HG02642 (cell line): ENCODE data around the gene C3orf18.
A peak's percentile ranks its signal among the peaks of the same experiment; 100 is the strongest.

ENCODE experiments used
- ATAC-seq: cut with Tn5 transposase; IDR thresholded peaks from one replicate; pipeline ENCODE4 v1.9.1; 2021; ENCODE audit warnings: mild to moderate bottlenecking; ENCODE audit not compliant: unreplicated experiment, poor library complexity

C3orf18 gene

DNA sequence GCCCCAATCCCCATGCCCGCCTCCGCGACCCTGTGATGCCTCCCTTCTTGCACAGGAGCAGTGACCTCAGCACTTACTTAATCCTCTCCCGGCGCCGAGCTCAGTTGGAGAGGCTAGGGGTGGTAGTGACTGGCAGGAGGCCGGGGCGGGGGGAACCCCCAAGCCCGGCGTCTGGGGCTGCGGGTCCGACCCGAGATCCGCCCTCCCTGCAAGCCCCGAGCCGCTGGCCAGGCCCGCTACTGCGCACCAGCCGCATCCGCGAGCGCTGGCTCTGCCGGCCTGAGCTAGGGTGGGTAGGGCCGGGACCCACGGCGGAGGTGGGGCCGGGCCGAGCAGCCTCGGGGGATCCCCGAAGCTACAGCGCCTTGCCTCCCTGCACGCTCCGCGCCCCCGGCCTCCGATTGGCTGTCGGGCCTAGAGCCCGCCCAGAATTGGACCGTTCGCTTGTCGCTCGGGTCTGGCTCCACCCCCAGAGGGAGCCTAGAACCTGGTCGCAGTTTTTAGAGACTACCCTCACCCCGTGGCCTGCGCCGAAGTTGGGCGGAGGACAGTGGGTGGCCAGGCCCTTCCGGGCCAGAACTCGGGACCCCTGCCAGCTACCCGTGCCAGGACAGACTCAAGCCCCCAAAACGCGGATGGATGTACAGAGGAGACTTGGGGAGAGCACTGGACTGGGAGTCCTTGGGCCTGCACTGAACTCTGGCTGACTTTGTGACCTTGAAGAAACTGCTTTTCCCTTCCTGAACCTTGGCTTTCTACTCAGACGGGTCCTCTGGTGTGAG, at the start of gene C3orf18:
C3orf18 (minus strand) TSS at position 362 of the 782 bp plus-strand sequence. CDS start 2,048 bp downstream, outside the sequence.
- peak; percentile 81 for ATAC-seq

DNA sequence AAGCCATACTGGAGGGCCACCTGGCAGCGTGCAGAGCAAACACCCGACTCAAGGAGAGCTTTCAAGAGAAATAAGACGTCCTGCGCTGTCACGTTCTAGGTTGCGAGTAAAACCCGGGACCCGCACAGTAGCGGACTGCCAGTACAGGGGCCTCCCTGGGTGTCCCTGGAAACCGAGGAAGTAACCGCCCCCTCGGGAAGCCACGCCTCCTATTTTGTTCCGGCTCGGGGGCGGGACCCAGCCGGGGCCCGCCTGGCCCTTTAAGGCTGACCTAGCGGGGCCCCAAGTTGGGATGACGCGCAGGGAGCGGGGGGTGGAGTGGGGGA, 49.2 kb upstream of the C3orf18 start:
- peak; percentile 72 for ATAC-seq

DNA sequence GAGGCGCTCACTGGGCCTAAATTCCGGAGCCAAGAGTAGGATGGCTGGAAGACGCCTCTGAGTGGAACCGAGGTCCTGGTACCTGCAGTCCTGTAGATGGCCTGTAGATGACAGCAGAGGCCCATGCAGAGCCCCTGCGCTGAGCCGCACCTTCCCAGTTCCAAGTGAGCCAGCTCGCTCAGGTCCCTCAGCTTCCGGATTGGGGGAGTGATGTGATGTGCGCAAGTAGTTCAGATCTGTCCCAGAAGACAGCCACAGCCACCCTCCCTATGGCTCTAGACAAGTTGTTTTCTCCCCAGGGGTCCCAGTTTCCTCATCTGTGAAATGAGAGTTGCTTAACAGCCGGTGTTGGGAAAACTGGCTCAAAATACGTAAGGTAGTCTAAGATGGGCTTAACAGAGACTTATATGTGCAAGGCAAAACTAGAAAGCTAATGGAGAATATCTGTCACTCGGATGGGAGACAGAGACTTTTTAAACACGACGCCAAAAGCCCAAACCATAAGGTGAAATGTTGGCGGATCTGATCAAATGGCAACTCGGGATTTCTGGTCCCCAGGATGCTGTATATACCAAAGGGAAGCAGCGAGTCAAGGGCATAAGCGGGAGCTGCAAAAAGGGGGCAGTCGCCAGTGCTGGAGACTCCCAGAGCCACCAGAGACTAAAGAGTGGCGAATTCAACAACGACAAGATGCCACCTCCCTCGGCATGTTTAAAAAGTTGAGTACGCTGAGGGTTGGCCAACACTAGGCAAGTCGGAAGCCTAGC, 48.6 kb upstream of the C3orf18 start:
- peak; percentile 28 for ATAC-seq

DNA sequence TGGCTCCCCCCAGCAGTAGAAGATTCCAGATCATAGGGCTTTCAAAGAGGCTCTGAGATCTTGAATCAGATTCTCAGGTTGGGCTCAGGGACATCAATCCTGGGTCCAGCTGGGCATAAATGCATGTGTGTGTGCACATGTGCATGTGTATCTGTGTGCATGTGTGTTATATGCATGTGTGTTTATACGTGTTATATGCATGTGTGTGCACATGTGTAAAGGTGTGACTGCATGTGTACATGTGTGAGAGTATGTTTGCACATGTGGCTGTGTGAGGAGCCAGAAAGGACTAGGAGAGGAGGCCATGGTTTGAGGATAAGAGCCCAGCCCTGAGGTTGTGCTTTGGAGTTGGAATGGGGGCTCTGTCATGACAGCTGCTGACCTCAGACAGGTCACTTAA, 47.6 kb upstream of the C3orf18 start:
- no peak for ATAC-seq

DNA sequence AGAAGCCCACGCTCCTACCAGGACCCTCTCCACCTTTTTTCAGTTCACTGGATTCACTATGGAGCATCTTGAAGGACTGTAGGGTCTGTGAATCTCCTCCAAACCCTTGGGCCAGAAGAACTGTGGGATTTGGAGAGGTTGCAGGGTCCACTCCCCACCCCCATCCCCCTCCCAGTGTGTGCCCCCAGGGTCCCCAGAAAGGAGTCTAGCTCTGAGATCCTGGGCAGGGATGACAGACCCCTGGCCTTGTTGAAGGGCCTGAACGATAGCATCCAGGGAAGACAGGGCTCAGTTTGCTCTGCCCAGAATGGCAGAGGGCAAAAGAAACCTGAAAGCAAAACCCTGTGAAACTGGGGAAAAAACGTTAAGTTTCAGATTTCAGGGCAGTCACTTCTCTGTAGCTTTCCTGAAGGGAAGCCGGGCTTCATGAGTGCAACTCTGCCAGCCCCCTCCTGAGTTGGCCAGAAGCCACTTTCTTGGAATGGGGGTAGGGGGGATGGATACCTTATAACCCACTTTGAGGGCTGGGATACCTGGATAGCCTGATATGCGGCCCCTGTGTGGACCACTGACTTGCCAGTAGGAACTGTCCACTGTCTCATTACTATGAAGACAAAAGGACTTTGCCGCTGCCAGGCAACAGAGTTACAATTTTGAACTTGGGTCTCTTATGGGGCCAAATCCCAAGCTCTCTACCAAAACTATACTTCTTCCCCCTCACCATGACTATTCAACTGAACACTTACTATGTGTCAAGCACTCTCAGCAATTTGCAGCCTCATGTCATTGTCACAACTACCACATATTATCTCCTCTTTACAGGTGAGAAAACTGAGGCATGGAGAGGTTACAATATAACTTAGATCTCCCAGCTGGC, 45.7 kb upstream of the C3orf18 start:
- no peak for ATAC-seq

- ATAC-seq: no peak
Measured at GRCh38 chr3:50612234-50612882, 44.8 kb upstream of the C3orf18 start.

- peak; percentile 74 for ATAC-seq
Measured at GRCh38 chr3:50611464-50612233, 44.1 kb upstream of the C3orf18 start, which contains the start of gene CISH. Gene CISH, minus strand, starts transcription at chr3:50611774. Its CDS starts 124 bp downstream, at chr3:50611650.

- ATAC-seq: no peak
Measured at GRCh38 chr3:50610992-50611463, 43.5 kb upstream of the C3orf18 start.

DNA sequence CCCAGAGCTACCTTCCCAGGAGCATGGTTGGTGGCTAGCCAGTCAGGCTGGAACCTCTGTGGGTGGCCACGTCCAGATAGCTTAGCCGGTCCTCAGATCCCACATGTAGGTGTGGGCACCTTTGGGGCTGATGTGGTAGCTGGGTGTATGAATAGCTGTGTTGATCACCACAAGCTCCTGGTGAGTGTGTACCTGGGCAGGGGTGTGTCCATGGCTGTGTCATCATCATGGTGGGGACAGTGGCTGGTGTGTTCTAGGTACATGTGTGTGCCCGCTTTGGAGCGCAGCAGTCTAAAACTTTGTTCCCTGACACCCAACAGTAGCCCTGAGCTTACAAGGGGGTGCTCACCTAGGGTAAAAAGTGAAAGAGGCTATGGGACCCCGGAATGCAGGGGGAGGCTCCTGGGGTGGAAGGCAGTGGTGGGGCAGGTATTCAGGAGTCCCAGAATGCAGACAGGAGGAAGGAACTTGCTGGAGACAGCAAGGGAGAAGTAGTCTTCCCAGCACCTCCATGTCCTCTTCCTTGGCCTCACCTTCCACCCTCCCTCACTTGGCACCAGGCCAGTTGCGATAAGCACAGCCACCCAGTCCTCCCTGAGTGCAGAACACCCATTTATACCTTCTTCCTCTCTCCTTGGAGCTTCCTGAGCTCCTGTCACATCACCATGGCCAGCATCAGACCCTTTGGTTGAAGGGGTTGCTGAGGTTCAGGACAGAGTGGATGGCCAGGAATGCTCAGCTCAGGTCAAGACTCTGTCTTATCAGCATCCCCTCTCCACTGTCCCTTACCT, 42.8 kb upstream of the C3orf18 start:
- no peak for ATAC-seq

GRCh38 chr3:50609763-50610085, 42.2 kb upstream of the C3orf18 start:
- no peak for ATAC-seq

- ATAC-seq: no peak
Measured at GRCh38 chr3:50609071-50609762, 41.7 kb upstream of the C3orf18 start.

DNA sequence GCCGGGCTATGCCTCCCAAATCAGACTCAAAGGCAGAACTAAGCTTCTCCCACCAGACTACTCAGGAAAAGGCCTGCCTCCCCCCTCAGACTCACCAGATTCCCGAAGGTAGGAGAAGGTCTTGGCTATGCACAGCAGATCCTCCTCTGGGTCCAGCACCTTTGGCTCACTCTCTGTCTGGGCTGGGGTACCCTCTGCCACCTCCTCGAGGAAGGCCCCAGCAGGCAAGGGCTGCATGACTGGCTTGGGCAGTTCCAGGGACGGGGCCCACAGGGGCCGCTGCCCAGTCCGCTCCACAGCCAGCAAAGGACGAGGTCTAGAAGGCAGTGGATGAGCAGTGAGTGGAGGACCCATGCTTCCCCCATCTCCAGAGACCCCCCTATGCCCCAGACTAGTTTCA, 40.7 kb upstream of the C3orf18 start:
- no peak for ATAC-seq

- ATAC-seq: no peak
Measured at GRCh38 chr3:50607271-50608091, 39.9 kb upstream of the C3orf18 start.

- no peak for ATAC-seq
Measured at GRCh38 chr3:50606596-50606995, 39.0 kb upstream of the C3orf18 start.

- no peak for ATAC-seq
Measured at GRCh38 chr3:50605901-50606326, 38.4 kb upstream of the C3orf18 start.

DNA sequence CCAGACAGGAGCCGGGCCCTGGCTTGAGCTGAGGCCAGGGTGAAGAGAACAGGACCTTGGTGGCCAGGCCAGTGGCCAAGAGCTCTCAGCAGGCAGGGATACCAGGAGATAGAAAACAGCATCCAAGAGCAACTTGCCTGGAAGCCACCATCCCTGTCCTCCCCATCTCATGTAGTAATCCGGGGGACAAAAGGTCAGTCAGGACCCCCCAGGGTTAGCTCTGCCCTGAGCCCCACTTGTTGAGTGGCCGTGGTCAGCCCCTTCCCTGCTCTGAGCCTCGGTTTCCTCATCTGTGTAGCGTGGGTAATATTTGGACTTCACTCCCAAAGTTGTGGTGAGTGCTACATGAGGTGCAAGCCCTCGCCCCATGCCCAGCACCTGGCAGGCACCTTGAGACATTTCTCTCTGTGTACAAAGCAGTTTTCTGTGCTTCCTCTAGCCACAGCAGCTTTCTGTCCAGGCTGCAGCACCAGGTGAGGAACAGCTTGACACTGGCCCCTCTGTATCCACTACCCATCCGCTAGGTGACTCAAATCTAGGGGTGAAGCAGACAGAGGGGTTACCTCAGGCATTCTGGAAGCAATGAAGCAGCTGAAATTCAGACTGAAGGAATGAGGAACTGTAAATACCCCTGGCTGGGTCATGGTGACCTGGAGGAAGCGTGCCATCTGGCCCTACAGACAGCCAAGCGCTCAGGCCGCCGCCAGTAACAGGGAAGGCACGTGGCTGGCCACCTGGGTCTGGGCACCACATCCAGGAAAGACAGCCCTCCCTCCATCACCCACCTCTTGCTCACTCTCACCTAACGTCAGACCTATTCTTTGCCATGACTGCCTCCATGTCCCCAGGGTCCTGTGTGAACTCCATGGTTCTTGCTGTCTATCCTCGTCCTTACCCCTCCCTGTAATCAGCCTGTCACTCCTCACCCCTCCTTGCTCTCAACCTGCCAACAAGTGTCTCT, 37.4 kb upstream of the C3orf18 start:
- ATAC-seq: no peak
